Stimulated activated CD8-positive, alpha-beta memory T cell treated with anti-CD3 and anti-CD28 coated beads, Interleukin-15, amount 100 ng/mL, for 48 hours (primary cell): ENCODE data around the gene IRF4.

Experiments used
- DNase-seq, 2 donors: peaks; one replicate each; pipeline ENCODE4 v3.0.0-alpha.2; 2020; ENCODE audit warnings: low read depth in 2 of 2

The IRF4 gene

GRCh38 chr6:443621-444159 lies 52.1 kb downstream of the IRF4 start:
- no peak for DNase-seq

- no peak for DNase-seq
Measured at GRCh38 chr6:444653-445275, 53.2 kb downstream of the IRF4 start.

- DNase-seq, result no peak
Measured at GRCh38 chr6:445571-446417, 54.2 kb downstream of the IRF4 start.

GRCh38 chr6:446418-447366 lies 55.1 kb downstream of the IRF4 start:
- DNase-seq, result peak; percentile 92 to 93

- DNase-seq, result peak; percentile 44 to 50
Measured at GRCh38 chr6:447381-448165, 56.0 kb downstream of the IRF4 start.

- no peak for DNase-seq
Measured at GRCh38 chr6:448296-449056, 56.9 kb downstream of the IRF4 start.

GRCh38 chr6:449057-449430 lies 57.5 kb downstream of the IRF4 start:
- DNase-seq, result no peak

- DNase-seq, result no peak
Measured at GRCh38 chr6:449486-450419, 58.2 kb downstream of the IRF4 start.

- DNase-seq, result no peak
Measured at GRCh38 chr6:451336-451735, 59.8 kb downstream of the IRF4 start.

GRCh38 chr6:451847-452246 lies 60.3 kb downstream of the IRF4 start:
- no peak for DNase-seq

- no peak for DNase-seq
Measured at GRCh38 chr6:452301-453067, 60.9 kb downstream of the IRF4 start.

- DNase-seq, result no peak
Measured at GRCh38 chr6:453152-453551, 61.6 kb downstream of the IRF4 start.

- no peak for DNase-seq
Measured at GRCh38 chr6:454148-454991, 62.8 kb downstream of the IRF4 start.

GRCh38 chr6:455006-455585 lies 63.5 kb downstream of the IRF4 start:
- no peak for DNase-seq

- no peak for DNase-seq
Measured at GRCh38 chr6:455835-456234, 64.3 kb downstream of the IRF4 start.

- no peak for DNase-seq
Measured at GRCh38 chr6:456358-456867, 64.9 kb downstream of the IRF4 start.

- DNase-seq, result no peak
Measured at GRCh38 chr6:456887-457286, 65.3 kb downstream of the IRF4 start.
